Amniotic stem cell (primary cell): ENCODE data around the gene SCRN3.
"Not testable (repeated sequence)": the region's sequence is repeated elsewhere in the genome, so short reads cannot be mapped to it uniquely, and the experiment has no call there.

ENCODE experiments used
- DNase-seq: peaks from one replicate; lab custom pipeline; 2025; lab: John Stamatoyannopoulos, UW

Gene SCRN3

DNA sequence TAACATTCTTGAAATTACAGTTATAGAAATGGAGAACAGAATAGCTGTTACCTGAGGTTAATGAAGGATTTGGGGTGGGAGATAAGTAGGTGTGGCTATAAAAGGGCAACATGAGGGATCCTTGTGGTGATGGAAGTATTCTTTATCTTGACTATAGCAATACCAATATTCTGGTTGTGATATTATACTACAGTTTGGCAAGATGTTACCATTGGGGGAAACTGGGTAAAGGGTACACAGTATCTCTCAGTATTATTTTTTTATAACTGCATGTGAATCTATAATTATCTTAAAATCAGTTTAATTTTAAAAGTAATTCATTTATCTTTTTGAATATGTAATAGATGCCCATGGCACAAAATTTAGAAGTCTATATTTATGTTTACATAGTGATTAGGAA is 8.1 kb downstream of the SCRN3 start:
- DNase-seq: no peak

DNA sequence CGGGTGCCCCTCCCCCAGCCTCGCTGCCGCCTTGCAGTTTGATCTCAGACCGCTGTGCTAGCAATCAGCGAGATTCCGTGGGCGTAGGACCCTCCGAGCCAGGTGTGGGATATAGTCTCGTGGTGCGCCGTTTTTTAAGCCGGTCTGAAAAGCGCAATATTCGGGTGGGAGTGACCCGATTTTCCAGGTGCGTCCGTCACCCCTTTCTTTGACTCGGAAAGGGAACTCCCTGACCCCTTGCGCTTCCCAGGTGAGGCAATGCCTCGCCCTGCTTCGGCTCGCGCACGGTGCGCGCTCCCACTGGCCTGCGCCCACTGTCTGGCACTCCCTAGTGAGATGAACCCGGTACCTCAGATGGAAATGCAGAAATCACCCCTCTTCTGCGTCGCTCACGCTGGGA is 14.5 kb downstream of the SCRN3 start:
- not testable (repeated sequence) for DNase-seq

- DNase-seq: no peak
Observed at GRCh38 chr2:174412256-174412655, 16.7 kb downstream of the SCRN3 start.

DNA sequence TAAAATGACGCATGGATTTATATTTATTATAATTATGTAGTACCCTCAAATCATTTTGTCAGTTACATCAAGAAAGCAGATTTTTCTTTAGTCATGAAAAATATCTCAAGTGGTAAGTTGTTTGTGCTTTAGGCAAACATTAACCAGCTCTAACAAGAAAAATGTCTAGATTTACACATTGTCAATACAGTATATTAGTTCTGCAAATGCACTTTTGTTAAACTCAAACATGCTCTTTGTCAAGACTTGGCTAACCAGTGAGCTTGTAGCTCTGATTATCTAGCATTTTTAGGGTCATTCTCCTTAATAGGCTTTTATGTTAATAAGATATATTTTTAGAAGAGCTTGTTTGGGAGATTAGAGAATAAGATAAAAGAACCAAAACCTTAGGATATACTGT is 32.7 kb downstream of the SCRN3 start:
- DNase-seq: no peak

DNA sequence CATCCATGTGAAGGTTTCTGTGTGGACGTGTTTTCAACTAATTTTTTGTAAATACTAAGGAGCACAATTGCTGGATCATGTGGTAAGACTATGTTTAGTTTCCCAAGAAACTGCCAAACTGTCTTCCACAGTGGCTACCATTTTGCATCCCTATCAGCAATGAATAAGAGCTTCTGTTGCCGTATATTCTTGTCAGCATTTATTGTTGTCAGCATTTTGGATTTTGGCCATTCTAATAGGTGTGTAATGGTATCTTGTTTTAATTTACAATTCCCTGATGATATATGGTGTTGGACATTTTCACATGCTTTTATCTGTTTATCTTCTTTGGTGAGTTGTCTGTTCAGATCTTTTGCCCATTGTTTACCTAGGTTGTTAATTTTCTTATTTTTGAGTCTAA is 34.5 kb downstream of the SCRN3 start:
- DNase-seq: no peak

GRCh38 chr2:174431902-174432301 is 36.4 kb downstream of the SCRN3 start:
- no peak for DNase-seq

- DNase-seq: no peak
Observed at GRCh38 chr2:174436351-174436750, 40.8 kb downstream of the SCRN3 start.

- no peak for DNase-seq
Observed at GRCh38 chr2:174438146-174438886, 42.8 kb downstream of the SCRN3 start.

- DNase-seq: no peak
Observed at GRCh38 chr2:174439323-174439722, 43.8 kb downstream of the SCRN3 start.

DNA sequence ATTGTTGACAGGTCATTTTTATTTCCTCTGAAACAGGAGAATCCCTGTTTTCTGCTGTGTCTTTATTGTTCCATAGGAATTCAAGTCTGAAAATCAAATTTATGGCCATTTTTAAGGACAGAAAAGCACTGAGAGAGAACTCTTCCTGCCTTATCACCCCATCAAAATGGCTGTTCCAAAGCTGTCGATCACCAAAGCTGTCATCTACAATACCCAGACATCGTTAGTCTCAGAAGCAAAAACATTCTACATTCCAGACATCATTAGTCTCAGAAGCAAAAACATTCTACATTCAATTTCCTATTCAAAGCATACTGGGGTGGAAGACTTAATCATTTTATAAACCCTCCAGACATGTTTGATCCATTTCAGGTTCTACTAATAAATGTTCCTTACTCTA is 44.4 kb downstream of the SCRN3 start:
- DNase-seq: no peak

GRCh38 chr2:174442546-174443510 is 47.3 kb downstream of the SCRN3 start:
- DNase-seq: peak; percentile 37

DNA sequence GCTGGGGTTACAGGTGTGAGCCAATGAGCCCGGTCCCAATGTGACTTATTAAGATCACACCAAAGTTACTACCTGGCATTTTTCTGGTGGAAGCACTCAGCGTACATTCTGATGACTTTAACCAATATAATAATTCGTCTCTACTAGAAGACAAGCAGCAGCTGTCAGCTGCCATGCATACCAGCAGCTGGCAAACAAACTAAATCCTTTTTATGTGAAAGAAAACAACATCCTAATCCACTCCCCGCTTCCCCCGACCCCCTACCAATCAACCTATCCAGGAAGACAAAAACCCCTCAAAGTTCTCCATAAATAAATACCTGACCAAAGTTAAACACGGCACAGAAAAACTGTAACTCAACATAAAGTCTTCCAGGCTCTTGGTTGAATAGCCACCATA is 49.2 kb downstream of the SCRN3 start:
- no peak for DNase-seq

GRCh38 chr2:174445248-174445647 is 49.7 kb downstream of the SCRN3 start:
- DNase-seq: no peak

DNA sequence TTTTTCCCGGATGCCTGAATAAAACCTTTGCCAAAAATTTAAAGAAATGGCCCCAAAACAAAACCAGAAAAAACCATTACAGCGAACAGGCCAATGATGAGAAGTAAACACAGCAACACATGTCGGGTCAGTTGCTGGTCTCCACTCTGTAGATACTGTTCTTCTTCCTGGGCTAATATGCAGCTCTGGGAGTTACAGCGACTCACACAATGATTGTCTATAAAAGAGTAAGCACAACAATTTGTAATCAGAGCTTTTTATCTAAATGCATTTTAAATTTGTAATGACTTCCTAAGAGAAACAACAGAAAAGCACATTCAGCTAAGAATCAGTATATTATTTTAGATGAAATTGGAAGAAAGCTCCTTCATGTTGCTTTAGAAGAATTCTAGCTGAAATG is 51.0 kb downstream of the SCRN3 start:
- no peak for DNase-seq

GRCh38 chr2:174449033-174449432 is 53.5 kb downstream of the SCRN3 start:
- DNase-seq: no peak

DNA sequence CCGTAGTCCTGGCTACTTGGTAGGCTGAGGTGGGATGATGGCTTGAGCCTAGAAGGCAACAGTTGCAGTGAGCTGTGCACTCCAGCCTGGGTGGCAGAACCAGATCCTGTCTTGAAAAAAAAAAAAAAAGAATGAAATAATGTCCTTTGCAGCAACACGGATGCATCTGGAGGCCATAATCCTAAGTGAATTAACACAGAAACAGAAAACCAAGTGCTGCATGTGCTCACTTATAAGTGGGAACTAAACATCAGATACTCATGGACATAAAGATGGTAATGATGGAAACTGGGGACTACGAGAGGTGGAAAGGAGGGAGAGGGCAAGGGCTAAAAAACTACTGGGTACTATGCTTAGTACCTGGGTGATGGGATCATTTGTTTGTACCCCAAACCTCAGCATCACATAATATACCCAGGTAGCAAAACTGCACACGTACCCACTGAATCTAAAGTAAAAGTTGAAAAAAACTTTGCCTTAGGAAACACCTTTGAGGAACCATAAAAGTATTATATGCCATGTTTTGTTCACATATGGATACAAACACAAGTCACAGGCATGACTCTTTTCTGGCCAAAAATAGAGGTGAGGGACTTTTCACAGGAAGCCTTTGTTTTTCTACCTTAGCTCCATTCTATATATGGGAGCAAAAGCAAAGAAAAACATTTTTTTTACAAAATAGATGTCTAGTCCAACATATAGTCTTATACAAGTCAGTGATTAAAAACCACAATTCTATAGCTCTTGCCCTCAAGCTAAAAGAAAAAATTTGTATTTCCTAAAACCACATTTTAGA is 54.7 kb downstream of the SCRN3 start:
- no peak for DNase-seq

DNA sequence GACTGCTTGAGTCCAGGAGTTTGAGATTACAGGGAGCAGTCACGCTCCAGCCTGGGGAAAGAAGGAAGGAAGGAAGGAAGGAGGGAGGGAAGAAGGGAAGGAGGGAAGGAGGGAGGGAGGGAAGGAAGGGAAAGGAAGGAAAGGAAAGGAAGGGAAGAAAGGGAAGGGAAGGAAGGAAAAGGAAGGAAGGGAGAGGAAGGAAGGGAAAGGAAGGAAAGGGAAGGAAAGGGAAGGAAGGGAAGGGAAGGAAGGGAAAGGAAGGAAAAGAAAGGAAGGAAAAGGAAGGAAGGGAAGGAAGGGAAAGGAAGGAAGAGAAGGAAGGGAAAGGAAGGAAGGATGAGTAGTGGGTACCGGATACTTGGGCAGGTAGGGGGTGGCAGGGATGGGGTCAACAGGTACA is 59.0 kb downstream of the SCRN3 start:
- DNase-seq: no peak

DNA sequence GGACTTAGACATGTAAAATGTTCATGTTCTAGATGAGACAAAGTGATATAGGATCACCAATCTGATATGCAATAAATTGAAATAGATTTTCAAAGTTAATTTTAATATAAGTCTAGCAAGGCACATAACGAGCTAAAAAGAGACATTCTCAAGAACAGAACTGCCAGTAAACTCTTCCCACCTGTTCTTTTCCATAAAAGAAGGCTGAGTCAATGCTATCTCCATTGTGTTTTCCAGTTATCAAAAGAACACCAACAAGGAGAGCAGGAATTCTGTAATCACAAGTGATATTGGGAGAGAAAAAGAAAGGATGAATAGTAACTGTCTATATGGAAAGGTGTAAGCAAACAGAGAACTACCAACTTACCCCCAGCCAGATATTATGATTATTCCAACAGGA is 65.7 kb downstream of the SCRN3 start:
- no peak for DNase-seq

DNA sequence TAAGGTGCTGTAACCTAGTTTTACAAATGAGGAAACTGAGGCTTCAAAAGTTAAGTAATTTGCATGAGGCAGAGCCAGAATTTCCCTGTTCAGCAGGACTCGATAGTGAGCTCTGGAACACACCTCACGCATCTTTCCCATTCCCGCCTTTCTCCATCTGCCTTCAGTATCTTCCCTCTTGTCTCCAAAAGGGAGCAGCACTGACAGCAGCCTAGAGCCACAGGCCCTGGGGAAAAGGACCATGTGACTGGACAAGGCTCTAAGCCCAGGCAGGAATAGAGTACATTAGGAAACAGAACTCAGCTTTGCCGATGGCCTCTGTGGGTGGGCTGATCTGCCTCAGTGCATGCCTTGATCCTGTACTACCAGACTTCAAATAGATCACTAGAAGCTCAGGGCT is 69.8 kb downstream of the SCRN3 start:
- DNase-seq: no peak

- DNase-seq: no peak
Observed at GRCh38 chr2:174473796-174474195, 78.3 kb downstream of the SCRN3 start.

- DNase-seq: no peak
Observed at GRCh38 chr2:174477759-174478158, 82.2 kb downstream of the SCRN3 start.
